K562 (cell line): ENCODE measurements around the gene BSCL2. TPM values are rescaled to one million over a fixed set of nuclear protein-coding genes. Genes with fewer than 3 reads are reported as not detected.

Experiments used
- CBX8 ChIP-seq: fragments of 200-600 bp; sonication (generic); IDR thresholded peaks from 2 replicates; pipeline ENCODE4 v1.6.1; 2012; ENCODE audit warnings: borderline replicate concordance, mixed run types, low read depth, mild to moderate bottlenecking, moderate library complexity, mixed read lengths, low read length, control low read depth, inconsistent platforms; ENCODE audit not compliant: poor library complexity, severe bottlenecking; ENCODE audit errors: extremely low read depth
- CC2D1A ChIP-seq: fragments of 450-650 bp; IDR thresholded peaks from 2 replicates; pipeline ENCODE4 v1.6.1; 2017; ENCODE audit warnings: mild to moderate bottlenecking
- CHD4 ChIP-seq: fragments of 200-600 bp; sonication (generic); IDR thresholded peaks from 3 replicates; pipeline ENCODE4 v1.6.1; 2012; ENCODE audit warnings: low read depth, mild to moderate bottlenecking, mixed read lengths, low read length, inconsistent platforms; ENCODE audit not compliant: insufficient read depth, insufficient replicate concordance, poor library complexity, severe bottlenecking
- EHMT2 ChIP-seq: fragments of 450-650 bp; IDR thresholded peaks from 2 replicates; pipeline ENCODE4 v1.6.1; 2018; ENCODE audit warnings: antibody characterized with exemption
- ETS2 ChIP-seq: IDR thresholded peaks from 2 replicates; pipeline ENCODE4 v1.6.1; 2016; ENCODE audit warnings: borderline replicate concordance, missing genetic modification characterization, mild to moderate bottlenecking, moderate library complexity, missing compliant biosample characterization; ENCODE audit not compliant: poor library complexity, severe bottlenecking
- GTF2A2 ChIP-seq: IDR thresholded peaks from 2 replicates; pipeline ENCODE4 v1.6.1; 2016; ENCODE audit warnings: mild to moderate bottlenecking, missing genetic modification characterization, missing compliant biosample characterization
- GTF2F1 ChIP-seq: IDR thresholded peaks from 2 replicates; pipeline ENCODE4 v1.6.1; 2011; ENCODE audit warnings: low read depth, low read length, improper control_type of control experiment
- KAT7 ChIP-seq: sonication (generic); formaldehyde crosslinking; IDR thresholded peaks from 2 replicates; pipeline ENCODE4 v1.8.0; 2022; ENCODE audit warnings: missing genetic modification reagents, mild to moderate bottlenecking, borderline replicate concordance
- MAZ ChIP-seq, 2 experiments: fragments of 450-650 bp in 1 of 2; sonication (generic) in 1 of 2; formaldehyde crosslinking; IDR thresholded peaks in 1 of 2; conservative IDR thresholded peaks in 1 of 2; 2 replicates each; pipeline versions ENCODE4 v1.4.0 to v1.5.0; 2020; ENCODE audit warnings: mild to moderate bottlenecking in 1 of 2, missing genetic modification reagents in 1 of 2
- POLR2AphosphoS5 ChIP-seq: IDR thresholded peaks from 2 replicates; pipeline ENCODE4 v1.6.1; 2011; ENCODE audit warnings: mild to moderate bottlenecking, low read depth, low read length, moderate library complexity; ENCODE audit not compliant: control insufficient read depth, insufficient read depth
- POLR2G ChIP-seq: fragments of 200-400 bp; formaldehyde crosslinking; IDR thresholded peaks from 2 replicates; pipeline ENCODE4 v1.6.1; 2017; ENCODE audit warnings: low read depth, mild to moderate bottlenecking, antibody characterized with exemption, low read length, moderate library complexity
- PRPF4 ChIP-seq: fragments of 200-400 bp; formaldehyde crosslinking; IDR thresholded peaks from one replicate; pipeline ENCODE4 v1.6.1; 2017; ENCODE audit warnings: low read length, low read depth, mild to moderate bottlenecking; ENCODE audit not compliant: insufficient read depth, poor library complexity, severe bottlenecking
- RBM25 ChIP-seq: fragments of 200-400 bp; formaldehyde crosslinking; IDR thresholded peaks from 2 replicates; pipeline ENCODE4 v1.6.1; 2018; ENCODE audit warnings: low read length, low read depth, moderate library complexity; ENCODE audit not compliant: severe bottlenecking
- TCF7 ChIP-seq: sonication (generic); IDR thresholded peaks from 2 replicates; pipeline ENCODE4 v1.6.1; 2016; ENCODE audit warnings: antibody characterized with exemption, borderline replicate concordance
- ZNF778 ChIP-seq: fragments of 450-650 bp; formaldehyde crosslinking; IDR thresholded peaks from 2 replicates; pipeline ENCODE4 v1.4.0; 2020; ENCODE audit warnings: mild to moderate bottlenecking, moderate library complexity
- polyA plus RNA-seq, 8 experiments: library from polyadenylated mRNA; depleted of rRNA in 4 of 8; stranded (reverse) in 5 of 8; unstranded in 3 of 8; fragments of >200 nt; fragmentation: Nextera tagmentation in 2 of 8; fragmentation: Illumina TruSeq in 1 of 8; extraction: Ambion mirVana in 2 of 8; extraction: Trizol in 1 of 8; gene quantifications; 2 replicates each; pipeline versions ENCODE4 v1.2.1 to v1.2.3, GENCODE V29; 2011 to 2014; ENCODE audit warnings: inconsistent platforms in 1 of 8, missing spikeins in 1 of 8
- total RNA-seq, 7 experiments: library from RNA; depleted of rRNA in 6 of 7; stranded (reverse); fragments of >200 nt in 6 of 7; fragmentation: Illumina TruSeq in 2 of 7; extraction: Trizol in 2 of 7; gene quantifications; 2 replicates each; pipeline versions ENCODE4 v1.2.1 to v1.2.3, GENCODE V29; 2011 to 2021; ENCODE audit warnings: low replicate concordance in 1 of 7
- TF ChIP-seq, protein P1 (sequence below): sonication (generic); formaldehyde crosslinking; IDR thresholded peaks from 2 replicates; pipeline ENCODE4 v1.8.0; 2022; ENCODE audit warnings: mild to moderate bottlenecking, missing genetic modification reagents
- TF ChIP-seq, protein P2 (sequence below): fragments of 450-650 bp; IDR thresholded peaks from 2 replicates; pipeline ENCODE4 v1.6.1; 2017; ENCODE audit warnings: antibody characterized with exemption
- TF ChIP-seq, protein P3 (sequence below): fragments of 450-650 bp; IDR thresholded peaks from one replicate; pipeline ENCODE4 v1.6.1; 2018; ENCODE audit warnings: mild to moderate bottlenecking, moderate library complexity; ENCODE audit not compliant: partially characterized antibody

Gene BSCL2
- total and polyA plus RNA-seq, 9 of the 15 experiments (the other 6 are each of a cell fraction or from before 2014, with no cell fraction given): 18.9 to 51.7 (median 35.2) TPM

DNA sequence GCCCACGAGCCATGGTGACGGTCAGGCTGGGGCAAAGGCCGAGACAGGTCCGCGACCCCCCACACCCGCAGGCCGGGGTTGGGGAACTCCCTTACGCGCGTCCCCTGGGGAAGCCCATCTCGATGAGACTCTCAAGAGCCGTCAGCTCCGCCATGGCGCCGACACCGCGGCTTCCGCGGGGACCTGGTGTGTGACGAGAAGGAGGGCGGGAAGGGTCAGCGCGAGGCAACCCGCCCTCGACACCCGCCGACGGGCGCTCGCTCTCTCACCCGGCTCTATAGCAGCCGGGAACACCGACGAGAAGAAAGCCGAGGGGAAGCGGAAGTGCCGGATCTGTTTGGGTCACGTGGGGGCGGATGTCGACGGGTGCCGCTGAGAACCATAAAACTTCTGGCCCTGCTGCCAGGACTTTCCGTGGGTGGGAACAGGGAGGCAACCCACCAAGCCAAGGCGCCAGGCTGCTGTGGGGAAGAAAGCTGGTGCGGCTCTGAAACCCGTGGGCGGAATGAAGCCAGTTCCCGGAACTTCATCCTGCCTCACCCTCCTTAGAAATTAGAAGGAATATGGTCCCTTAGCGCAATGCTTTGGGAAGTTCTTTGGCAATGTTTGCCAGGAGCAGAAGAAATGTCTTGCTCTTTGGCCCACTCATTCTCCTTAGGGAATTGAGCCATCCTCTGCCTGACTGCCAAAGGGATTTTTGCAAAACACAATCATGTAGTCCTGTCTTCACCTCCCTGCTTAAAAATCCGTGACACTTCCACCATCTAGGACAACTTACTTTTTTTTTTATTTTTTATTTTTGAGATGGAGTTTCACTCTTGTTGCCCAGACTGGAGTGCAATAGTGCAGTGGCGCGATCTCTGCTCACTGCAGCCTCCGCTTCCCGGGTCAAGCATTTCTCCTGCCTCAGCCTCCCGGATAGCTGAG lies 28.2 kb downstream of the BSCL2 start, which contains the start of gene UBXN1 (continued):
- TF ChIP-seq, protein P1, sequence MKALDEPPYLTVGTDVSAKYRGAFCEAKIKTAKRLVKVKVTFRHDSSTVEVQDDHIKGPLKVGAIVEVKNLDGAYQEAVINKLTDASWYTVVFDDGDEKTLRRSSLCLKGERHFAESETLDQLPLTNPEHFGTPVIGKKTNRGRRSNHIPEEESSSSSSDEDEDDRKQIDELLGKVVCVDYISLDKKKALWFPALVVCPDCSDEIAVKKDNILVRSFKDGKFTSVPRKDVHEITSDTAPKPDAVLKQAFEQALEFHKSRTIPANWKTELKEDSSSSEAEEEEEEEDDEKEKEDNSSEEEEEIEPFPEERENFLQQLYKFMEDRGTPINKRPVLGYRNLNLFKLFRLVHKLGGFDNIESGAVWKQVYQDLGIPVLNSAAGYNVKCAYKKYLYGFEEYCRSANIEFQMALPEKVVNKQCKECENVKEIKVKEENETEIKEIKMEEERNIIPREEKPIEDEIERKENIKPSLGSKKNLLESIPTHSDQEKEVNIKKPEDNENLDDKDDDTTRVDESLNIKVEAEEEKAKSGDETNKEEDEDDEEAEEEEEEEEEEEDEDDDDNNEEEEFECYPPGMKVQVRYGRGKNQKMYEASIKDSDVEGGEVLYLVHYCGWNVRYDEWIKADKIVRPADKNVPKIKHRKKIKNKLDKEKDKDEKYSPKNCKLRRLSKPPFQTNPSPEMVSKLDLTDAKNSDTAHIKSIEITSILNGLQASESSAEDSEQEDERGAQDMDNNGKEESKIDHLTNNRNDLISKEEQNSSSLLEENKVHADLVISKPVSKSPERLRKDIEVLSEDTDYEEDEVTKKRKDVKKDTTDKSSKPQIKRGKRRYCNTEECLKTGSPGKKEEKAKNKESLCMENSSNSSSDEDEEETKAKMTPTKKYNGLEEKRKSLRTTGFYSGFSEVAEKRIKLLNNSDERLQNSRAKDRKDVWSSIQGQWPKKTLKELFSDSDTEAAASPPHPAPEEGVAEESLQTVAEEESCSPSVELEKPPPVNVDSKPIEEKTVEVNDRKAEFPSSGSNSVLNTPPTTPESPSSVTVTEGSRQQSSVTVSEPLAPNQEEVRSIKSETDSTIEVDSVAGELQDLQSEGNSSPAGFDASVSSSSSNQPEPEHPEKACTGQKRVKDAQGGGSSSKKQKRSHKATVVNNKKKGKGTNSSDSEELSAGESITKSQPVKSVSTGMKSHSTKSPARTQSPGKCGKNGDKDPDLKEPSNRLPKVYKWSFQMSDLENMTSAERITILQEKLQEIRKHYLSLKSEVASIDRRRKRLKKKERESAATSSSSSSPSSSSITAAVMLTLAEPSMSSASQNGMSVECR: 0 out of 2 replicates have a peak, but pooled peaks have one; percentile 60
- peak; percentile 75 for TF ChIP-seq POLR2AphosphoS5
- no peak for TF ChIP-seq KAT7 (CRISPR knock-in tag)
- TF ChIP-seq CBX8: no peak
- no peak for TF ChIP-seq CC2D1A
- TF ChIP-seq GTF2F1: no peak
- TF ChIP-seq MAZ (CRISPR knock-in tag; conservative IDR thresholded peaks at IDR 0.05 in 1 of 2, IDR thresholded peaks at IDR 0.05 in 1 of 2): peak; percentile 56 to 69; a peak in 3 of 4 replicates
- no peak for TF ChIP-seq RBM25
- no peak for TF ChIP-seq GTF2A2 (tag)
- no peak for TF ChIP-seq ZNF778
- TF ChIP-seq POLR2G: peak; percentile 94
- TF ChIP-seq EHMT2: no peak
- no peak for TF ChIP-seq ETS2 (tag)
- TF ChIP-seq, protein P2, sequence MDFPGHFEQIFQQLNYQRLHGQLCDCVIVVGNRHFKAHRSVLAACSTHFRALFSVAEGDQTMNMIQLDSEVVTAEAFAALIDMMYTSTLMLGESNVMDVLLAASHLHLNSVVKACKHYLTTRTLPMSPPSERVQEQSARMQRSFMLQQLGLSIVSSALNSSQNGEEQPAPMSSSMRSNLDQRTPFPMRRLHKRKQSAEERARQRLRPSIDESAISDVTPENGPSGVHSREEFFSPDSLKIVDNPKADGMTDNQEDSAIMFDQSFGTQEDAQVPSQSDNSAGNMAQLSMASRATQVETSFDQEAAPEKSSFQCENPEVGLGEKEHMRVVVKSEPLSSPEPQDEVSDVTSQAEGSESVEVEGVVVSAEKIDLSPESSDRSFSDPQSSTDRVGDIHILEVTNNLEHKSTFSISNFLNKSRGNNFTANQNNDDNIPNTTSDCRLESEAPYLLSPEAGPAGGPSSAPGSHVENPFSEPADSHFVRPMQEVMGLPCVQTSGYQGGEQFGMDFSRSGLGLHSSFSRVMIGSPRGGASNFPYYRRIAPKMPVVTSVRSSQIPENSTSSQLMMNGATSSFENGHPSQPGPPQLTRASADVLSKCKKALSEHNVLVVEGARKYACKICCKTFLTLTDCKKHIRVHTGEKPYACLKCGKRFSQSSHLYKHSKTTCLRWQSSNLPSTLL: no peak
- TF ChIP-seq TCF7: peak; percentile 51; the same call in 1 of the 2 replicates
- TF ChIP-seq CHD4: no peak
- no peak for TF ChIP-seq PRPF4
- TF ChIP-seq, protein P3, sequence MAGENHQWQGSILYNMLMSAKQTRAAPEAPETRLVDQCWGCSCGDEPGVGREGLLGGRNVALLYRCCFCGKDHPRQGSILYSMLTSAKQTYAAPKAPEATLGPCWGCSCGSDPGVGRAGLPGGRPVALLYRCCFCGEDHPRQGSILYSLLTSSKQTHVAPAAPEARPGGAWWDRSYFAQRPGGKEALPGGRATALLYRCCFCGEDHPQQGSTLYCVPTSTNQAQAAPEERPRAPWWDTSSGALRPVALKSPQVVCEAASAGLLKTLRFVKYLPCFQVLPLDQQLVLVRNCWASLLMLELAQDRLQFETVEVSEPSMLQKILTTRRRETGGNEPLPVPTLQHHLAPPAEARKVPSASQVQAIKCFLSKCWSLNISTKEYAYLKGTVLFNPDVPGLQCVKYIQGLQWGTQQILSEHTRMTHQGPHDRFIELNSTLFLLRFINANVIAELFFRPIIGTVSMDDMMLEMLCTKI: no peak
